Tibial nerve (tissue), 3 donors: ENCODE data around the gene TNFSF15.

Experiments used
- CTCF ChIP-seq, 5 experiments: fragments of 200-600 bp in 3 of 5; fragments of 450-650 bp in 2 of 5; sonication (generic) in 3 of 5; IDR thresholded peaks; one replicate each; pipeline ENCODE4 v1.5.1; 2016 to 2019; ENCODE audit warnings: antibody characterized with exemption in 5 of 5, mild to moderate bottlenecking in 3 of 5, moderate library complexity in 2 of 5
- POLR2A ChIP-seq, 2 donors: fragments of 450-650 bp; IDR thresholded peaks; one replicate each; pipeline ENCODE4 v1.6.1; 2017; ENCODE audit warnings: antibody characterized with exemption in 2 of 2, mild to moderate bottlenecking in 2 of 2, moderate library complexity in 2 of 2

GRCh38 chr9:114763220-114763619, 42.6 kb downstream of the TNFSF15 start:
- TF ChIP-seq CTCF (IDR thresholded peaks at IDR 0.05) (no peak), POLR2A (IDR thresholded peaks at IDR 0.05) (no peak)
